HG02885 (cell line): ENCODE measurements around the gene ZNF778.
"Not testable (repeated sequence)": the region's sequence is repeated elsewhere in the genome, so short reads cannot be mapped to it uniquely, and the experiment has no call there.

ENCODE experiments used
- ATAC-seq: cut with Tn5 transposase; IDR thresholded peaks from one replicate; pipeline ENCODE4 v1.9.1; 2021; ENCODE audit warnings: mild to moderate bottlenecking; ENCODE audit not compliant: unreplicated experiment, poor library complexity

ZNF778 gene

DNA sequence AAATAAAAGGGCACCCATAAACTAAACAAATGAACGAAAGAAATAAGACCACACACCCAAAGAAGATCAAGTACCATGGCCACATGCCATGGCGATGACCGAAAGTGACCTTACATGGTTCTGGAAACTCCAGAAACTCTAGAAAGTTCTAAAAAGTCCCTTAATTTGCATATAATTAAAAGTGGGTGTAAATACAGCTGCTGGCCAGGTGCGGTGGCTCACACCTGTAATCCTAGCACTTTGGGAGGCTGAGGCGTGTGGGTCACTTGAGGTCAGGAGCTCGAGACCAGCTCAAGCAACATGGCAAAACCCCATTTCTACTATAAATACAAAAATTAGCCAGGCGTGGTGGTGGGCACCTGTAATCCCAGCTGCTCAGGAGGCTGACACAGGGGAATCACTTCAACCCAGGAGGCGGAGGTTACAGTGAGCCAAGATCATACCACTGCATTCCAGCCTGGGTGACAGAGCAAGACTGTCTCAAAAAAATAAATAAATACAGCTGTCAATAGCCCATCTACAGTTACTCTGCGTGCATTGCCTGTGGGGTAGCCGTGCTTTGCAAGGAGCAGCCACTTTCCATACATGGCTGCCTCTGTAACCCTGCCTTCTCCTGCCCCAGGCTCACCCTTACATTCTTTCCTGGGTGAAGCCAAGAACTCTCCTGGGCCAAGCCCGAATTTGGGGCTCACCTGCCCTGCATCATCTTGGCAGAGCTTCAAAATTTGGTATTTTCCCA is 7.2 kb upstream of the ZNF778 start:
- ATAC-seq = no peak

DNA sequence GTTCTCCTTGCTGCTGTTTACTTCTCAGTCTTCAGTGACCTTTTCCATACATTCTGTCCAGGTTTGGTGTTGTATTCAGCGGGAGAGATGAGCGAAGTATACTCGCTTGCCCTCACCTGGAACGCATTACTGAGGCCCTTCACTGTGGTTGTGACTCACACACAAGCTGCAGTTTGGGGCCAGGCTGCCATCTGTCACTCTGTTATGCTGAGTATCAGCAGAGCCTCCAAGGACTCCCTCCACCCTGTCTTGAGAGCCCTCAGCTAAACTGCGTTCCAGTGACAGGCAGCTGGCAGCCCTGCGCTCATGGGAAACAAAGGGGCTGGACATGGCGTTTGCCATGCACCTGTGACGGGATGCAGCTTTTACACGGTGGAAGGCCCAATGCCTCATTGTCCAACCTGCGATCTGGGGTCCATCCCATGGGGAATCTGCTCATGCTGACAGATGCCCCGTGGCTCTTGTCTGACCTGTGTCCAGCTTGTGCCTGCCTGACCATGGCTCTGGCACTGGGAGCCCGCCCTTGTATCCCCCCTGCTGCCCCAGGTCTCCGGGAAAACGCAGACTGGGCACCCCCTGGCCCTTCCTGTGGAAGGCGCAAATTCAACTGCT is 6.5 kb upstream of the ZNF778 start:
- no peak for ATAC-seq

DNA sequence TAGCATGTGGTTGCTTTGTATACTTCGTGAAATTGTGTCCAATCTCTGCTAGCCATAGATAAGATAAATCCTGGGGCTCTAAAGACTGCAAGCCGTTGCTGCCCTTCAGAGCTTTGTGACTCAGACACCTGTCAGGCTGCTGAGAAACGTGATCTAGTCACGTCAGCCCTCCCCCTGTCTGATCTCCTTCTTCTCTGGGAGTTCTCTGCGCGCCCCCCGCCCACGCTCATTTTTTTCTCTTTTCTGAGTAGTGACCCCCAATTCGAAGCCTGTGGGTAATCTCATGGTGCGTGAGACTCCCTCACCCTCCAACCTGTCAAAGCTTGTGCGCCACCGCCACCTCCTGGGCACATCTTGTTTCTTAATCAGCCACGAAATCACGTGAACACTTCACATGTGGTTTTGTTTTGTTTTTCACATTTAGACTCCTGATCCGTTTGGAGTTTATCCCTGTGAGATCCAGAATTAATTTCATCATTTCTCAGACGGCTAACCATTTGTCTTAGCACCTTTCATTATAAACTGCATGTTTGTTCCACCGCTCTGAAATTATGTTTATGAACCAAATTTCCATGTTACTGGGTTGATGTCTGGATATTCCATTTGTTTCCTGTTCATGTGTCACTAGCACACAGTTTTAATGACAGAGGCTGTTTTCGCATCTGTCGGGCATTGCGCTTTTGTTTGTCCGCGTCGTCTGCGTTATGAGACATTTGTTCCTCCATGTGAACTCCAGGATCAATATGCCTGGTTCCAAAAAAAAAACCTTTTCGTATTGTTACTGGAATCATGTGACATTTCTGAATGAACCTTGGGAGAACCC is 977 bp upstream of the ZNF778 start:
- peak; percentile 46 for ATAC-seq

DNA sequence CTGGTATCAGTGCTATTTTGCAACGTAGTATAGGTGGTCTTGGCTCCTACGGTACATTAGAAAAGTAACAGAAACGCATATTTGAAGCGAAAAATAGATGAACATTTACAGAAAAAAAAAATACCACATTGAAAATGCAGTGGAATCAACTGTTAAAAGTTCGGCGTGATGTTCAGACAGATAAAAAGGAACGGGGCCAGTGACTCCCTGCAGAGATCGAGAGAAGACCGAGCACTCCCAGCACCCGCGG is 440 bp upstream of the ZNF778 start:
- no peak for ATAC-seq

DNA sequence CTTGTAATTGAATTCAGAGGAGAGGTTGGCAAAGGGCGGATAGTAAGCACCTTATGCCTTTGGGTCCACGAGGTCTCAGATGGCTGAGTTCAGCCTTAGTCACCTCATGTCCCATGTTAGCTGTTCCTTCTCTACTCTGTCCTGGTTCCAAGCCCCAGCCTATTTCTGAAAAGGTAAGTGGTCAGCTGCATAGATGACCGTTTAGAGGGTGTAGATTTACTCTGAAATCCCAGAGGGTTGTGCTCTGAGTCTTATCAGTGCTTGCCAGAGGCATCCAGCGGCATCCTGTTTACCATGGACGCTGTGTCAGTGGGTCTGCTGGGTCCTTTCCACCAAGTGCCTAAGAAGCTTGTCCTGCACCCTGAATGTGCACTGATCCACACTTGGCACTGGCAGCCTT is 1.9 kb downstream of the ZNF778 start:
- ATAC-seq = no peak

DNA sequence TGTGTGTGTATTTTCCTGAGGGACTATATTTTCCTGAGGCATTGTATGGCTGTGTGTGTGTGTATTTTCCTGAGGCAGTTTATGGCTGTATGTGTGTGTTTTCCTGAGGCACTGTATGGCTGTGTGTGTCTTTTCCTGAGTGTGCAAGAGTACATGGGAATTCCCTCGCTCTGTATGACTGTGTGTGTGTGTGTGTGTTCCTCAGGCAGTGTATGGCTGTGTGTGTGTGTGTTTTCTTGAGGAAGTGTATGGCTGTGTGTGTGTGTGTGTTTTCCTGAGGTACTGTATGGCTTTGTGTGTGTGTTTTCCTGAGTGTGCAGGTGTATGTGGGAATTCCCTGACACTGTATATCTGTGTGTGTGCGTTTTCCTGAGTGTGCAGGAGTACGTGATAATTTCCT is 4.1 kb downstream of the ZNF778 start:
- ATAC-seq = no peak

DNA sequence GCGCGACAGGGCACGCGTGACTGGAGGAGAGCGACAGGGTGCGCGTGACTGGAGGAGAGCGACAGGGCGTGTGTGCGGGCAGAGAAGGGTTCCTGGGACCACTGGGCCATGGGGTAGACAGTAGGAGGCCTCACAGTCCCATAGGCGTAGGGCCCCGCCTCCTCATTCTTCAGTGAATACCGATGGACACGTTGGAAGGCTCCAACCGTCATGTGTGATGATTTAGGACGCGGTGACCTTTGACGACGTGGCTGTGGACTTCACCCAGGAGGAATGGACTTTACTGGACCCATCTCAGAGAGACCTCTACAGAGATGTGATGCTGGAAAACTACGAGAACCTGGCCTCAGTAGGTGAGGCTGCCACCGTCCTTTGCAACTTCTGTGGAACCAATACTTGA is 5.4 kb downstream of the ZNF778 start:
- ATAC-seq = no peak

DNA sequence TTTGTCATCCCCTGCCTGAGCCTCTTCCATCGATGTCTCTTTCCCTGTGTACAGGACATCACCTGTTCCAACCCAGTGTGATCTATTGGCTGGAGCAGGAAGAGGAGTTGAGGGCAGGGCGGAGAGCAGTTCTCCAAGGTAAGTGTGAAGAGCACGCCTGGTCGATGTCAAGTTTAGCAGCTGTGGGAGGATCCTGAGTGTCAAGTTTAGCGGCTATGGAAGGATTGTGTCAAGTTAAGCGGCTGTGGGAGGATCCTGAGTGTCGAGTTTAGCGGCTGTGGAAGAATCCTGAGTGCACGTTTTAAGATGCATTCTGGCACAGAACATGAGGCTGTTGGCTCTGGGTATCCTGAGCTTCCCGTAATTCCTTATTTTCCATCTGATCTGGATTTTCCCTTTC is 7.2 kb downstream of the ZNF778 start:
- ATAC-seq = no peak

DNA sequence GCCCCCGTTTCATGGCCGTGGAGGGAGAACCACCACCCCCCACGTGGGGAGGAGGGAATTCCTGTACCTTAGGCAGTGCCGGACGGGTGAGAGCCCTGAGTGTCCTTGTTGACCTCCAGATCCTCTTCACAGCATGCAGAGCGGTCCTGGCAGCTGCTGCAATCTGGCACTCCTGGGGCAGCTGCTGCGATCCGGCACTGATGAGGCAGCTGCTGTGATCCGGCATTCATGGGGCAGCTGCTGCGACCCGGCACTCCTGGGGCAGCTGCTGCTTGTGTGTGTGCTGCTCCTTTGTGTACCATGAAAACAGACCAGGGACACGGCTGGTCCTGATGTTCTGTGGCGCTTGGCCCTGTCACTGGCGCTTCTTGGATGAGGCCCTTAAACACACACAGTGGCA is 12.8 kb downstream of the ZNF778 start:
- no peak for ATAC-seq

DNA sequence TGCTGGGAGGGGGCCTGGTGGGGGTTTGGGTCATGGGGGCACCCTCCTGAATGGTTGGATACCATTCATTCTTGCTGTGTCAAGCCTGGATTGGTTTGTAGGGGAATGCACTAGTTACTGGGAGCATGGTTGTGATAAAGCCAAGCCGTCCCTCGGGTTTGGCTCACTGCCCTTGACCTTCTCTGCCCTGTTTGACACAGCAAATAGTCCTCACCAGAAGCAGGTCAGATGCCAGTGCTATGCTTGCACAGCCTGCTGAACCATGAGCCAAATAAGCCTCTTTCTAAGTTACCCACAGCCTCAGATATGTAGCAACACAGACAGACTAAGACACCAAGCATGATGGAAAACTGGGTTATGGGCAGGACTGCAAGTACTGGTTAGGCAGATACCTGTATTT is 14.6 kb downstream of the ZNF778 start:
- ATAC-seq = no peak

DNA sequence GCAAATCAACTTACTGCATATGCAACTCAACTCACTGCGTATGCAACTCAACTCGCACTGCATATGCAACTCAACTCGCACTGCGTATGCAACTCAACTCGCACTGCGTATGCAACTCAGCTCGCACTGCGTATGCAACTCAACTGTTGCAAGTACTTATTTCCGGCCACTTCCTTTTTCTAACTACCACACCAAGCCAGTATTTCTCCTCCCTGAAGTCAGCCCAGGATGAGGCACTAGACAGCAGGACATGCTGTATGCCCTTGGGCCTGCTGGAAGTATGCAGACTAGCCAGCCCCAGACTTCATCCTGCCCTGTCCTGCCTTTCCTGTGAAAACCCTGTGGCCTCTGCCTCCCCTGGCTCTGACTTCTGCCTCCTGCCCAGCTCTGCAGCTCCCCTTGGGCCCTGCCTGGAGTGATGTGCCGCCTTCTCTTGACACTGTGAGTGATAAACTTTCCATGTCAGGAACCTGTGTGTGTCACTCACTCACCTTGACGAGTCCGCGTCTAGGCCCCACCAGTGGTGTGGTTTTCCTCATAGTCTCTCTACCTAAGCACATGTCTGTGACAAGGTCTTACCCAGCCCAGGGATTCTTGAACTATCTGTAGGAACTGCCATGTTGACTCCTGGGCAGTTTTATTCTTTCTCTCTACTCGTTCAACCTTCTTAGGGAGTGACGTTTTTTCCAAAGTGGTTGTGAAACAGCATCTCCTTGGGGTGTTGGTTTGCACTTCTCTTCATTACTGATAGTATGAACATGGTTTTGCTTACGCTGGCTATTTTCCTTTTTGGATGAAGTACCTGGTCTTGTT is 16.4 kb downstream of the ZNF778 start:
- ATAC-seq = no peak

DNA sequence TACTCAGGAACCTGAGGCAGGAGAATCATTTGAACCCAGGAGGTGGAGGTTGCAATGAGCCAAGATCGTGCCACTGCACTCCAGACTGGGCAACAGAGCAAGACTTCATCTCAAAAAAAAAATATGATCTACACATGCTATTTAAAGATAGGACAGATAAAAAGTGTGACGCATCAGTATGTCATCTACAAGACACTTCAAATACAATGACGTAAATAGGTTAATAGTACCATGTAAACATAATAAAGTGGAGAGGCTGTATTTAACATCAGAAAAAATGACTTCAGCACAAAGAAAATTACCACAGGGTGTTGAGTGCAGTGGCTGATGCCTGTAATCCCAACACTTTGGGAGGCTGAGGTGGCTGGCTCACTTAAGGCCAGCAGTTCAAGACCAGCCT is 20.2 kb downstream of the ZNF778 start:
- ATAC-seq = no peak

DNA sequence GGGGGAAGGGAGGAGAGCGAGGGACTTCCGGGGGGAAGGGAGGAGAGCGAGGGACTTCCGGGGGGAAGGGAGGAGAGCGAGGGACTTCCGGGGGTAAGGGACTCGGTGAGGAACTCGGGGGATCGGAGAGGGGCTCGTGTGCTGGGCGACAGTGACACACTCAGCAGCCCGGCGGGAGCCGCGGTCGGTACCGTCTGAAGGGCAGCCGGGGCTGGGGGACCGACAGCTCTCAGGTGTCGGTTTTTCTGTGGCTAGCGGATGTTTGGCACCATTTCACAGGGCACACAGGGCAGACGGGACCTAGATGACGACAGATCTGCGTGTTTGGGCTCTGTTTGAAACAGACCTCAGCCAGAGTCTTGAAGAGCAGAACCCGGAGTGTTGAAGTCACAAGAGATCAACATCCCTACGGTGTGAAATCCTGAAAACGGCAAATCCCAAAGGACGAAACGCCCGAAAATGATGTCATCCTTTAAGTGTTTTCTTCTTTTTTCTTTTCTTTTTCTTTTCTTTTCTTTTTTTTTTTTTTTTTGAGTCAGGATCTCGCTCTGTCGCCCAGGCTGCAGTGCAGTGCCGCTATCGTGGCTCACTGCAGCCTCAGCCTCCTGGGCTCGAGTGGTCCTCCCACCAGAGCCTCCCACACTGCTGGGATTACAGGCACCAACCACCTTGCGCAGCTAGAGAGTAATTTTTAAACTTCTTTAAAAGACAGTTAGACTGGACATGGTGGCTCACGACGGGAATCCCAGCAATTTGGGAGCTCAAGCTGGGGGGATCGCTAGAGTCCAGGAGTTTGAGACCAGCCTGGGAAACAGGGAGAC is 23.9 kb downstream of the ZNF778 start:
- peak; percentile 67 for ATAC-seq

DNA sequence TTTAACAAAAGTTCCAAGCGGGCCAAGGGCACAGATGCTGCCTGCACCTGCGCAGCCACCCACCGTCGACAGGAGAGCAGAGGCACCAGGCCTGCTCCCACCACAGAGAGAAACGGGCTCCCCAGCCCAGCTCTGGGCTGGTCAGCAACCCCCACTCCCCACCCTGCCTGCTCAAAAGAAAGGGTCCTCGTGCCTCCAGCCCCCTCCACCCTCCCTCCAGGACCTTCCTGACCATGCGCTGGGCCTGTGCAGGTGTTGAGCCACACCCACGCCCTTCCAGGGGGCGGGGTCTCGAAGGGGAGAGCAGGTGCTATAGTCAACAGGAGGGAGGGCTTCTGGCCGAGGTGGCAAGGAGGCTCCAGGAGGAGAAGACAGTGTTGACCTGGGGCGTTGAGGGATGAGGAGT is 25.3 kb downstream of the ZNF778 start:
- no peak for ATAC-seq

DNA sequence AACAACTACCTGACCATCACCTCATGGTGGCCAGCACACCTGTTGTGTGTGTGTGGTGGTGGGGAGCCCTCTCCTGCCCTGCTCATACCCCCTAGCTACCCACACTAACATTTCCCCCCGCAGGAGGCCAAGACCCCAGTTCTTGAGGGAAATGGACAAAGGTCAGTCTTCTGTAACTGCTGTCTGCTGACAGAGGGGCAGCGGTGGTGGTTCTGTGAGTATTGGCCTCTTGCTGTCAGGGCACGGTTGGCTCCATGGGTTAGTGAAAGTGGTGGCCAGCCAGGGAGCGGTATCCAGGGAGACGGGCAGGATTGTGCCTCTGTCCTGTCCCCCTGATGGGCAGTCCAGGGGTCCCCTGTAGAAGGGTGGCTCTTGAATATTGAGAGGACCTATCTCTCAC is 26.2 kb downstream of the ZNF778 start:
- no peak for ATAC-seq

DNA sequence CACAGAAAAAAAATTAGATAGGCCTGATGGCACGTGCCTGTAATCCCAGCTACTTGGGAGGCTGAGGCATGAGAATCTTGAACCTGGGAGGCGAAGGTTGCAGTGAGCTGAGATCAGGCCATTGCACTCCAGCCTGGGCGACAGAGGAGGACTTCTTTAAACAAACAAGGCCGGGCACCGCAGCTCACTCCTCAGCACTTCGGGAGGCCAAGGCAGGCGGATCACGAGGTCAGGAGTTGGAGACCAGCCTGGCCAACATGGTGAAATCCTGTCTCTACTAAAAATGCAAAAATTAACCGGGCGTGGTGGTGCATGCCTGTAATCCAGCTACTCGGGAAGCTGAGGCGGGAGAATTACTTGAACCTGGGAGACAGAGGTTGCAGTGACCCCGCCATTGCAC is 26.8 kb downstream of the ZNF778 start:
- ATAC-seq = not testable (repeated sequence)

DNA sequence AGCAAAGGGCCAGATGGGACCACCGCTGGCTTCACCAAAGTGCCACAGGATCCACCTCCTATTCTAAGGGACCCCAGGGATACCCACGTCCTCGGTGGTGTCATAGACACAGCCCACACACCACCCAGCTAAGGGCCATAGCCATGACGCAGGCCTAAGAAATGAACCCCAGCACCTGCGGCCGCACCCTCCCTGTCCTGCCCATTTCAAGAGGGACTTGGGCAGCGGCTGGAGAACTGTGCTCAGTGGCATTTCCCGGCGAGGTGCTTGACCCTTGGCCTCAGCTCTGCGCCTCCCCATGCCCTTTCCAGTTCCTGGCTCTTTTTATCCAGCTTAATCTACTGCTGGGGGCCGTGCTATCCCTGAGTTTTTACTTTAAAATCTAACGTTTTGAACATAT is 27.3 kb downstream of the ZNF778 start:
- ATAC-seq = no peak

DNA sequence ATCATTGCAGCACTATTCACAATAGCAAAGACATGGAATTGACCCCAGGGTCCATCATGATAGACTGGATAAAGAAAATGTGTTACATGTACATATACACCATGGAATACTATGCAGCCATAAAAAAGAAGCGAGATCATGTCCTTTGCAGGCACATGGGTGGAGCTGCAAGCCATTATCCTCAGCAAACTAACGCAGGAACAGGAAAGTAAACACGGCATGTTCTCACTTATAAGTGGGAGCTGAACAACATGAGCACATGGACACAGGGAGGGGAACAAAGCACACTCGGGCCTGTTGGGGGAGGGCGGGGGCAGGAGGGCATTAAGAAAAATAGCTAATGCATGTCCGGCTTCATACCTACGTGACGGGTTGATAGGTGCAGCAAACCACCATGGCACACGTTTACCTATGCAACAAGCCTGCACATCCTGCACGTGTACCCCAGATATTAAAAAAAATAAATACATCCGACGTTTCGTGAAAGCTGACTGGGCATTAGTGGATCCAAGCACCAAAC is 28.9 kb downstream of the ZNF778 start:
- ATAC-seq = no peak

DNA sequence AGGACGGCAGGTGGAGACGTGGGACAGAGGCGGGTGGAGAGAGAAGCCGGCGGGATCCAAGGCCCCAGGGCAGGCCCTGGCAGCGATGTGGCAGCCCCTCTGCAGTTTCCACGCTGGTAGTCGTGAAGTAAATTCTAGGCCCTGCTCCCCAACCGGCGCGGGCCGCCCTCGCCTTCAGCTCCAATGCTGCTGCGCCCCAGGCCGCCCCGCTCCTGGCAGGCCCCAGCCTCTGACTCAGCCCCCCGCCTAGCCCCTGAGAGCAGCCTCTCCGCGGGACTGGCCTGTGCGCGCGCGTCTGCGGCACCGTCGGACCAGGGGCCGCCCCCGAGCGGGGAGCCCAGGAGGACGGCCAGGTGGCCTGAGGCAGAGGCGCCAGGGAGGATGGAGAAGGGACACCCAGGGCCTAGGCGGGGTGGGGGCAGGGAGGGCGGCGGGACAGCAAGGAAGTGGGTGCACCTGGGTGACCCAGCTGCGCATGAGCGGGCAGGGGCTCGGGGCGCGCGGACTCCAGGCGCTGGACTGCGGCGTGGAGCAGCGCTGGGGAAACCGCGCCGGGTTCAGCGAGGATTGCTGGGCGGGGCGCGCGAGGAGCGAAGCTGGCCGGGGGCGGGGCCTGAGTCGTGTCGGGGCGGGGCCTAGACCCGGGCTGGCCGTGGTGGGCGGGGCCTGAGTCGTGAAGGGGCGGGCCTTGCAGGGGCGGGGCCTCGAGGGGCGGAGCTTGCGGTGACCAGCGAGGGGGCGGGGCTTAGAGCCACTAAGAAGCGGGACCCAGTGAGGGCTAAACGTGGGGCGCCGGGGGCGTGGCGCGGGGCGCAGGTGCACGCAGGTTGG is 29.6 kb downstream of the ZNF778 start:
- peak; percentile 65 for ATAC-seq
